Measurements from ENCODE around the gene TADA3. TPM values are rescaled to one million over a fixed set of nuclear protein-coding genes. Genes with fewer than 3 reads are reported as not detected.

The TADA3 gene
- polyA plus RNA-seq, 4 donors: 41.1 to 59.0 (median 44.6) TPM

GRCh38 chr3:9743548-9743947 is 48.7 kb downstream of the TADA3 start:
- no peak overlapping the region for H3K27ac ChIP-seq (ENCODE audit: low read depth in 1 of 3, low read length in 2 of 3)
- WGBS, 3 donors: 95 to 98% (median 95%) methylated on average over 18 of the region's 18 CpGs
- H3K9me3 ChIP-seq (ENCODE audit: control insufficient read depth in 2 of 2, insufficient read depth in 1 of 2, low read depth in 1 of 2, low read length in 1 of 2): no peaks in the 10 kb centered on the region
- DNase-seq: no peak
- peaks cover 0 to 7% (median 0%) of the 10 kb centered on the region in 3 donors for H3K4me1 ChIP-seq (ENCODE audit: control insufficient read depth in 3 of 3, insufficient read depth in 2 of 3, low read depth in 1 of 3, low read length in 2 of 3)
- no peaks in the 10 kb centered on the region for H3K27me3 ChIP-seq (ENCODE audit: control insufficient read depth in 3 of 3, insufficient read depth in 3 of 3, low read length in 3 of 3)
- H3K4me3 ChIP-seq (ENCODE audit: low read depth in 1 of 3, low read length in 3 of 3): no peak overlapping the region
- peaks cover 15 to 94% (median 41%) of the 10 kb centered on the region in 3 donors for H3K36me3 ChIP-seq (ENCODE audit: control insufficient read depth in 3 of 3, insufficient read depth in 2 of 3, low read depth in 1 of 3, low read length in 3 of 3)
- no peak for FAIRE-seq

GRCh38 chr3:9742560-9742959 is 49.7 kb downstream of the TADA3 start:
- no peaks in the 10 kb centered on the region for H3K9me3 ChIP-seq (ENCODE audit: control insufficient read depth in 2 of 2, insufficient read depth in 1 of 2, low read depth in 1 of 2, low read length in 1 of 2)
- H3K36me3 ChIP-seq (ENCODE audit: control insufficient read depth in 3 of 3, insufficient read depth in 2 of 3, low read depth in 1 of 3, low read length in 3 of 3): peaks cover 15 to 96% (median 41%) of the 10 kb centered on the region in 3 donors
- H3K4me1 ChIP-seq (ENCODE audit: control insufficient read depth in 3 of 3, insufficient read depth in 2 of 3, low read depth in 1 of 3, low read length in 2 of 3): peaks cover 0 to 4% (median 0%) of the 10 kb centered on the region in 3 donors
- no peak for FAIRE-seq
- no peak overlapping the region for H3K4me3 ChIP-seq (ENCODE audit: low read depth in 1 of 3, low read length in 3 of 3)
- 84 to 95% (median 93%) methylated on average over 1 of the region's 1 CpG for WGBS, 3 donors
- no peak overlapping the region for H3K27ac ChIP-seq (ENCODE audit: low read depth in 1 of 3, low read length in 2 of 3)
- no peaks in the 10 kb centered on the region for H3K27me3 ChIP-seq (ENCODE audit: control insufficient read depth in 3 of 3, insufficient read depth in 3 of 3, low read length in 3 of 3)
- DNase-seq: no peak

- FAIRE-seq (no peak), DNase-seq (no peak)
- Histone ChIP-seq H3K4me1 (ENCODE audit: control insufficient read depth in 3 of 3, insufficient read depth in 2 of 3, low read depth in 1 of 3, low read length in 2 of 3) (no peaks in the 10 kb centered on the region), H3K27me3 (ENCODE audit: control insufficient read depth in 3 of 3, insufficient read depth in 3 of 3, low read length in 3 of 3) (no peaks in the 10 kb centered on the region), H3K27ac (ENCODE audit: low read depth in 1 of 3, low read length in 2 of 3) (no peak overlapping the region), H3K9me3 (ENCODE audit: control insufficient read depth in 2 of 2, insufficient read depth in 1 of 2, low read depth in 1 of 2, low read length in 1 of 2) (no peaks in the 10 kb centered on the region), H3K4me3 (ENCODE audit: low read depth in 1 of 3, low read length in 3 of 3) (no peak overlapping the region), H3K36me3 (ENCODE audit: control insufficient read depth in 3 of 3, insufficient read depth in 2 of 3, low read depth in 1 of 3, low read length in 3 of 3) (peaks cover 9 to 84% (median 31%) of the 10 kb centered on the region in 3 donors)
- WGBS, 3 donors: 94 to 96% (median 95%) methylated on average over 15 of the region's 15 CpGs
Measured at GRCh38 chr3:9739181-9739580, 53.1 kb downstream of the TADA3 start.

GRCh38 chr3:9736831-9737230 is 55.4 kb downstream of the TADA3 start:
- Histone ChIP-seq H3K4me3 (ENCODE audit: low read depth in 1 of 3, low read length in 3 of 3) (no peak overlapping the region), H3K36me3 (ENCODE audit: control insufficient read depth in 3 of 3, insufficient read depth in 2 of 3, low read depth in 1 of 3, low read length in 3 of 3) (peaks cover 4 to 69% (median 14%) of the 10 kb centered on the region in 3 donors), H3K27ac (ENCODE audit: low read depth in 1 of 3, low read length in 2 of 3) (no peak overlapping the region), H3K27me3 (ENCODE audit: control insufficient read depth in 3 of 3, insufficient read depth in 3 of 3, low read length in 3 of 3) (no peaks in the 10 kb centered on the region), H3K9me3 (ENCODE audit: control insufficient read depth in 2 of 2, insufficient read depth in 1 of 2, low read depth in 1 of 2, low read length in 1 of 2) (no peaks in the 10 kb centered on the region), H3K4me1 (ENCODE audit: control insufficient read depth in 3 of 3, insufficient read depth in 2 of 3, low read depth in 1 of 3, low read length in 2 of 3) (peaks cover 0 to 12% (median 3%) of the 10 kb centered on the region in 3 donors)
- 58 to 66% (median 66%) methylated on average over 2 of the region's 2 CpGs for WGBS, 3 donors
- no peak for FAIRE-seq
- DNase-seq: no peak

- 19 to 37% (median 32%) methylated on average over 7 of the region's 7 CpGs for WGBS, 3 donors
- Histone ChIP-seq H3K4me1 (ENCODE audit: control insufficient read depth in 3 of 3, insufficient read depth in 2 of 3, low read depth in 1 of 3, low read length in 2 of 3) (peaks cover 0 to 12% (median 3%) of the 10 kb centered on the region in 3 donors), H3K27me3 (ENCODE audit: control insufficient read depth in 3 of 3, insufficient read depth in 3 of 3, low read length in 3 of 3) (no peaks in the 10 kb centered on the region), H3K27ac (ENCODE audit: low read depth in 1 of 3, low read length in 2 of 3) (no peak overlapping the region), H3K4me3 (ENCODE audit: low read depth in 1 of 3, low read length in 3 of 3) (peak overlapping the region; percentile 86 to 95 (median 92)), H3K36me3 (ENCODE audit: control insufficient read depth in 3 of 3, insufficient read depth in 2 of 3, low read depth in 1 of 3, low read length in 3 of 3) (peaks cover 0 to 30% (median 5%) of the 10 kb centered on the region in 3 donors), H3K9me3 (ENCODE audit: control insufficient read depth in 2 of 2, insufficient read depth in 1 of 2, low read depth in 1 of 2, low read length in 1 of 2) (no peaks in the 10 kb centered on the region)
- no peak for FAIRE-seq
- no peak for DNase-seq
Measured at GRCh38 chr3:9732740-9733115, 59.5 kb downstream of the TADA3 start.

GRCh38 chr3:9732080-9732739 is 60.1 kb downstream of the TADA3 start:
- FAIRE-seq (no peak), DNase-seq (no peak)
- Histone ChIP-seq H3K4me1 (ENCODE audit: control insufficient read depth in 3 of 3, insufficient read depth in 2 of 3, low read depth in 1 of 3, low read length in 2 of 3) (peaks cover 0 to 12% (median 3%) of the 10 kb centered on the region in 3 donors), H3K27ac (ENCODE audit: low read depth in 1 of 3, low read length in 2 of 3) (peak overlapping the region; percentile 80 to 98 (median 98)), H3K27me3 (ENCODE audit: control insufficient read depth in 3 of 3, insufficient read depth in 3 of 3, low read length in 3 of 3) (no peaks in the 10 kb centered on the region), H3K36me3 (ENCODE audit: control insufficient read depth in 3 of 3, insufficient read depth in 2 of 3, low read depth in 1 of 3, low read length in 3 of 3) (peaks cover 0 to 24% (median 3%) of the 10 kb centered on the region in 3 donors), H3K4me3 (ENCODE audit: low read depth in 1 of 3, low read length in 3 of 3) (peak overlapping the region; percentile 86 to 95 (median 92)), H3K9me3 (ENCODE audit: control insufficient read depth in 2 of 2, insufficient read depth in 1 of 2, low read depth in 1 of 2, low read length in 1 of 2) (no peaks in the 10 kb centered on the region)
- WGBS, 3 donors: 1 to 2% (median 1%) methylated on average over 33 to 41 of the region's 41 CpGs

GRCh38 chr3:9731206-9732079 is 60.8 kb downstream of the TADA3 start, which contains the start of gene BRPF1:
Gene BRPF1 (plus strand): TSS chr3:9731735. CDS start chr3:9734141, 2,406 bp downstream.
- WGBS, 3 donors: 0 to 1% (median 1%) methylated on average over 83 to 88 of the region's 88 CpGs
- no peaks in the 10 kb centered on the region for H3K9me3 ChIP-seq (ENCODE audit: control insufficient read depth in 2 of 2, insufficient read depth in 1 of 2, low read depth in 1 of 2, low read length in 1 of 2)
- peaks cover 0 to 21% (median 3%) of the 10 kb centered on the region in 3 donors for H3K36me3 ChIP-seq (ENCODE audit: control insufficient read depth in 3 of 3, insufficient read depth in 2 of 3, low read depth in 1 of 3, low read length in 3 of 3)
- peak within 1 kb of the TSS; percentile 80 to 98 (median 98) for H3K27ac ChIP-seq (ENCODE audit: low read depth in 1 of 3, low read length in 2 of 3)
- no peaks in the 10 kb centered on the region for H3K27me3 ChIP-seq (ENCODE audit: control insufficient read depth in 3 of 3, insufficient read depth in 3 of 3, low read length in 3 of 3)
- DNase-seq (peak; percentile 99 to 100), FAIRE-seq (no peak)
- H3K4me3 ChIP-seq (ENCODE audit: low read depth in 1 of 3, low read length in 3 of 3): peak within 1 kb of the TSS; percentile 86 to 95 (median 92)
- peaks cover 0 to 12% (median 3%) of the 10 kb centered on the region in 3 donors for H3K4me1 ChIP-seq (ENCODE audit: control insufficient read depth in 3 of 3, insufficient read depth in 2 of 3, low read depth in 1 of 3, low read length in 2 of 3)

- 0 to 4% (median 2%) methylated on average over 16 of the region's 17 CpGs for WGBS, 3 donors
- FAIRE-seq (no peak), DNase-seq (peak in 1 of 2 donors; percentile 85)
- H3K9me3 ChIP-seq (ENCODE audit: control insufficient read depth in 2 of 2, insufficient read depth in 1 of 2, low read depth in 1 of 2, low read length in 1 of 2): no peaks in the 10 kb centered on the region
- H3K27ac ChIP-seq (ENCODE audit: low read depth in 1 of 3, low read length in 2 of 3): peak overlapping the region in 2 of 3 donors; percentile 80 to 85
- peak overlapping the region; percentile 37 to 39 (median 38) for H3K4me3 ChIP-seq (ENCODE audit: low read depth in 1 of 3, low read length in 3 of 3)
- peaks cover 0 to 12% (median 3%) of the 10 kb centered on the region in 3 donors for H3K4me1 ChIP-seq (ENCODE audit: control insufficient read depth in 3 of 3, insufficient read depth in 2 of 3, low read depth in 1 of 3, low read length in 2 of 3)
- H3K36me3 ChIP-seq (ENCODE audit: control insufficient read depth in 3 of 3, insufficient read depth in 2 of 3, low read depth in 1 of 3, low read length in 3 of 3): peaks cover 0 to 18% (median 3%) of the 10 kb centered on the region in 3 donors
- H3K27me3 ChIP-seq (ENCODE audit: control insufficient read depth in 3 of 3, insufficient read depth in 3 of 3, low read length in 3 of 3): no peaks in the 10 kb centered on the region
Measured at GRCh38 chr3:9730657-9731205, 61.5 kb downstream of the TADA3 start.
